H1 (cell line): ENCODE data around the gene RAB3D. TPM values are rescaled to one million over a fixed set of nuclear protein-coding genes. Genes with fewer than 3 reads are reported as not detected.

Experiments
- CTCF ChIA-PET: fragments of 300-600 bp; sonication (Branson Sonifier 250); formaldehyde crosslinking; loops from one replicate; lab custom pipeline; 2021; ENCODE audit not compliant: partially characterized antibody; lab: Charles Lee
- POLR2A ChIA-PET: fragments of 300-600 bp; sonication (Branson Sonifier 250); formaldehyde crosslinking; loops from one replicate; lab custom pipeline; 2021; ENCODE audit warnings: inconsistent platforms; ENCODE audit not compliant: partially characterized antibody; lab: Charles Lee
- DNase-seq, 2 experiments: peaks; one replicate each; pipeline versions ENCODE4 v3.0.0 to v3.0.0-alpha.2; 2010 to 2022; ENCODE audit warnings: low spot score in 2 of 2, low read depth in 1 of 2, mixed read lengths in 1 of 2
- FAIRE-seq: peaks from 2 replicates; lab custom pipeline; 2011; peaks lifted over from hg19 to GRCh38; lab: Jason Lieb, UNC
- H2AFZ ChIP-seq: 2 replicates; pipeline ENCODE4 v1.8.1; 2012; ENCODE audit warnings: low read length, inconsistent platforms
- H2AK5ac ChIP-seq: 2 replicates; pipeline ENCODE4 v1.6.1; 2013; ENCODE audit warnings: low read depth, low read length
- H2BK120ac ChIP-seq: replicated peaks from 2 replicates; pipeline ENCODE3; 2013; ENCODE audit warnings: low read depth, low read length, inconsistent platforms
- H2BK12ac ChIP-seq: 2 replicates; pipeline ENCODE4 v1.6.1; 2013; ENCODE audit warnings: low read depth, low read length
- H2BK15ac ChIP-seq: 2 replicates; pipeline ENCODE4 v1.6.1; 2013; ENCODE audit warnings: low read length
- H2BK20ac ChIP-seq: 2 replicates; pipeline ENCODE4 v1.6.1; 2013; ENCODE audit warnings: low read length
- H2BK5ac ChIP-seq: 2 replicates; pipeline ENCODE4 v1.6.1; 2013; ENCODE audit warnings: low read depth, low read length
- H3K14ac ChIP-seq: 2 replicates; pipeline ENCODE4 v1.6.1; 2013; ENCODE audit warnings: inconsistent platforms; ENCODE audit not compliant: insufficient read length
- H3K18ac ChIP-seq: 2 replicates; pipeline ENCODE4 v1.6.1; 2013; ENCODE audit warnings: low read length; ENCODE audit errors: extremely low read depth
- H3K23ac ChIP-seq: 2 replicates; pipeline ENCODE4 v1.6.1; 2013; ENCODE audit warnings: inconsistent platforms; ENCODE audit not compliant: insufficient read length
- H3K23me2 ChIP-seq: 2 replicates; pipeline ENCODE4 v1.6.1; 2013; ENCODE audit warnings: low read depth, low read length
- H3K27ac ChIP-seq: 2 replicates; pipeline ENCODE4 v1.6.1; 2011; ENCODE audit warnings: low read depth, low read length, inconsistent platforms
- H3K27me3 ChIP-seq, 4 experiments: replicated peaks in 1 of 4; 1 replicate in 1 of 4; 2 replicates in 3 of 4; pipeline versions ENCODE4 v1.6.1 to v1.8.1; 2011 to 2013; ENCODE audit warnings: low read length in 3 of 4, mild to moderate bottlenecking in 3 of 4, inconsistent platforms in 2 of 4, mixed read lengths in 2 of 4, moderate library complexity in 1 of 4; ENCODE audit not compliant: control insufficient read depth in 3 of 4, insufficient read depth in 3 of 4; ENCODE audit errors: extremely low read depth in 1 of 4
- H3K36me3 ChIP-seq, 4 experiments: 2 replicates each; pipeline versions ENCODE4 v1.6.1 to v1.8.1; 2011 to 2013; ENCODE audit warnings: mild to moderate bottlenecking in 4 of 4, low read length in 3 of 4, moderate library complexity in 2 of 4, control low read depth in 1 of 4, inconsistent platforms in 1 of 4; ENCODE audit not compliant: insufficient read depth in 4 of 4, control insufficient read depth in 2 of 4
- H3K4ac ChIP-seq: replicated peaks from 2 replicates; pipeline ENCODE3; 2013; ENCODE audit warnings: low read length, low read depth, mixed read lengths, inconsistent platforms; ENCODE audit not compliant: insufficient read length
- H3K4me1 ChIP-seq, 4 experiments: replicated peaks in 1 of 4; 1 replicate in 1 of 4; 2 replicates in 3 of 4; pipeline versions ENCODE4 v1.6.1 to v1.8.1; 2011 to 2013; ENCODE audit warnings: low read length in 3 of 4, inconsistent platforms in 2 of 4, mixed read lengths in 1 of 4; ENCODE audit not compliant: insufficient read depth in 4 of 4, control insufficient read depth in 3 of 4
- H3K4me2 ChIP-seq, 2 experiments: 2 replicates each; pipeline versions ENCODE4 v1.6.1 to v1.8.1; 2011 to 2013; ENCODE audit warnings: low read depth in 2 of 2, low read length in 2 of 2, control low read depth in 1 of 2, inconsistent platforms in 1 of 2, mild to moderate bottlenecking in 1 of 2; ENCODE audit not compliant: insufficient read depth in 1 of 2
- H3K4me3 ChIP-seq, 4 experiments: fragments of 200-600, 300-600 bp in 1 of 4; sonication (generic), shearing (Covaris generic), sonication (Bioruptor Twin) in 1 of 4; 2 replicates each; pipeline versions ENCODE4 v1.5.1 to v1.8.1; 2011 to 2016; ENCODE audit warnings: low read length in 4 of 4, low read depth in 3 of 4, control low read depth in 2 of 4, inconsistent platforms in 2 of 4, mild to moderate bottlenecking in 2 of 4, mixed read lengths in 1 of 4, moderate library complexity in 1 of 4; ENCODE audit not compliant: insufficient read depth in 2 of 4; ENCODE audit errors: extremely low read depth in 1 of 4
- H3K56ac ChIP-seq: replicated peaks from 2 replicates; pipeline ENCODE3; 2013; ENCODE audit warnings: low read depth, mild to moderate bottlenecking, mixed read lengths, low read length, inconsistent platforms; ENCODE audit not compliant: insufficient read length
- H3K79me1 ChIP-seq: 2 replicates; pipeline ENCODE4 v1.6.1; 2013; ENCODE audit warnings: low read depth, low read length, control low read depth
- H3K79me2 ChIP-seq, 2 experiments: 2 replicates each; pipeline versions ENCODE4 v1.6.1 to v1.8.1; 2012 to 2013; ENCODE audit warnings: low read length in 2 of 2, mild to moderate bottlenecking in 2 of 2, inconsistent platforms in 1 of 2; ENCODE audit not compliant: insufficient read depth in 2 of 2, control insufficient read depth in 1 of 2
- H3K9ac ChIP-seq, 4 experiments: replicated peaks in 1 of 4; 1 replicate in 1 of 4; 2 replicates in 3 of 4; pipeline versions ENCODE4 v1.6.1 to v1.8.1; 2011 to 2013; ENCODE audit warnings: low read depth in 3 of 4, low read length in 3 of 4, control low read depth in 2 of 4, mild to moderate bottlenecking in 2 of 4, moderate library complexity in 2 of 4, inconsistent platforms in 1 of 4; ENCODE audit errors: extremely low read depth in 1 of 4
- H3K9me3 ChIP-seq, 2 experiments: 2 replicates each; pipeline versions ENCODE4 v1.6.1 to v1.8.1; 2012 to 2013; ENCODE audit warnings: mild to moderate bottlenecking in 2 of 2, moderate library complexity in 2 of 2, control low read depth in 1 of 2, inconsistent platforms in 1 of 2, low read depth in 1 of 2, low read length in 1 of 2, mixed read lengths in 1 of 2; ENCODE audit not compliant: insufficient read depth in 2 of 2
- H4K20me1 ChIP-seq, 2 experiments: replicated peaks in 1 of 2; 2 replicates each; pipeline versions ENCODE3 to v1.8.1; 2011 to 2013; ENCODE audit warnings: inconsistent platforms in 2 of 2, low read length in 2 of 2, mild to moderate bottlenecking in 1 of 2; ENCODE audit not compliant: insufficient read depth in 2 of 2, control insufficient read depth in 1 of 2
- H4K5ac ChIP-seq: 2 replicates; pipeline ENCODE4 v1.6.1; 2013; ENCODE audit warnings: low read length, low read depth, mixed read lengths, inconsistent platforms; ENCODE audit not compliant: insufficient read length
- H4K8ac ChIP-seq: 2 replicates; pipeline ENCODE4 v1.8.0; 2013; ENCODE audit warnings: mild to moderate bottlenecking, moderate library complexity, low read length, inconsistent platforms; ENCODE audit not compliant: insufficient read depth; ENCODE audit errors: extremely low read depth
- H4K91ac ChIP-seq: replicated peaks from 2 replicates; pipeline ENCODE3; 2013; ENCODE audit warnings: low read length, mixed read lengths, inconsistent platforms; ENCODE audit not compliant: insufficient read length
- CHD2 ChIP-seq: IDR thresholded peaks from 2 replicates; pipeline ENCODE4 v1.6.1; 2012; ENCODE audit warnings: low read length, improper control_type of control experiment
- TAF1 ChIP-seq: IDR thresholded peaks from 2 replicates; pipeline ENCODE4 v1.6.1; 2011; ENCODE audit warnings: mild to moderate bottlenecking, low read depth, low read length
- WGBS, 2 experiments: shearing (Covaris generic) in 1 of 2; methylation state at CpG; one replicate each; pipeline versions ENCODE4 v1.1.6 to v1.1.7; 2013 to 2015; ENCODE audit warnings: low lambda C conversion rate in 2 of 2, mixed read lengths in 2 of 2, inconsistent platforms in 1 of 2, low coverage in 1 of 2, missing lambda C conversion rate in 1 of 2; ENCODE audit not compliant: insufficient replicate concordance in 2 of 2, insufficient coverage in 1 of 2, insufficient read length in 1 of 2; ENCODE audit errors: extremely low coverage in 1 of 2, missing lambda C conversion rate in 1 of 2; 5-methylcytosine and 5-hydroxymethylcytosine counted together
- polyA plus RNA-seq, 7 experiments: library from polyadenylated mRNA; depleted of rRNA in 3 of 7; stranded (reverse) in 5 of 7; unstranded in 2 of 7; fragments of >200 nt in 5 of 7; fragments of 200-250 nt in 2 of 7; gene quantifications; 1 replicate in 5 of 7; 2 replicates in 1 of 7; 4 replicates in 1 of 7; pipeline versions ENCODE4 v1.2.1 to v1.2.3, GENCODE V29; 2011 to 2013; ENCODE audit warnings: missing spikeins in 2 of 7, mixed read lengths in 2 of 7
- total RNA-seq: library from RNA; stranded (reverse); fragmentation: NEBNext Ultra II Directional; extraction: Animal tissue kit (Norgen Biotek cat#: 25700); gene quantifications from 2 replicates; pipeline ENCODE4 v1.2.1, GENCODE V29; 2021
- TF ChIP-seq, protein P1 (sequence below): IDR thresholded peaks from 2 replicates; pipeline ENCODE4 v1.6.1; 2011; ENCODE audit warnings: low read length, improper control_type of control experiment

The RAB3D gene
- total and polyA plus RNA-seq, 2 of the 8 experiments (the other 6 are each of a cell fraction or from before 2014, with no cell fraction given): 17.8 to 23.8 TPM

DNA sequence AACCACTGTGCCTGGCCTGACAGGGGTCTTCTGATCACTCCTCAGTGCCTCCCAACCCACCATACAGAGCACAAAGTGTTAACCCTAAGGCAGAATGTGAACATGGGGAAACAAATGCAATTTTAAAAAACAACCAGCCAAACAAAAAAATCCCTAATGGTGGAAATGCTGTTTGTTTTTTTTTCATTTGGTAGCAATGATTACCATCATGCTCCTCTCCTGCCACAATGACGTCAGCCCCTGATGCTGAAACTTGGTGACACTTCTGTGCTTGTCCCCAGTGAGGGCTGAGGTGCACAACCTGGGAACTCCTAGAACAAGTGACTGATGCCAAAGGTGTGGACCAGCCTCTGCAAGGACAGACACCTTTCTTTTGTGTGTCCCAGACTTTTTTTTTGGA is 47.5 kb downstream of the RAB3D start:
- Histone ChIP-seq H4K20me1 (no peaks in the 10 kb centered on the region), H4K5ac (no peak overlapping the region), H3K4me3 (no peak overlapping the region), H3K4me1 (peaks cover 0 to 6% (median 2%) of the 10 kb centered on the region in 4 experiments; a peak in 4 of 7 replicates), H4K8ac (no peak overlapping the region), H2BK15ac (no peak overlapping the region), H3K18ac (no peak overlapping the region), H3K79me1 (no peaks in the 10 kb centered on the region), H3K27ac (no peak overlapping the region), H3K4ac (no peak overlapping the region), H3K79me2 (no peaks in the 10 kb centered on the region), H4K91ac (no peak overlapping the region), H3K4me2 (no peak overlapping the region), H2BK12ac (no peak overlapping the region), H2AK5ac (no peak overlapping the region), H3K23ac (no peak overlapping the region), H2BK120ac (no peak overlapping the region), H2AFZ (no peak overlapping the region), H3K14ac (no peak overlapping the region), H3K56ac (no peak overlapping the region), H2BK5ac (no peak overlapping the region), H2BK20ac (no peak overlapping the region), H3K9me3 (no peaks in the 10 kb centered on the region), H3K36me3 (no peaks in the 10 kb centered on the region), H3K27me3 (no peaks in the 10 kb centered on the region; a peak in 2 of 7 replicates), H3K9ac (no peak overlapping the region), H3K23me2 (no peaks in the 10 kb centered on the region; the same call in 1 of the 2 replicates)
- ChIA-PET POLR2A (no interaction called here), CTCF (interaction anchor here (0.9 to 1.9 kb wide), 7 partner anchors 10 to 138 kb away, joined by 3 to 6 read pairs (median 3); partner anchors contain the start of gene SWSAP1)
- 95% methylated on average over 1 of the region's 1 CpG; no CpG with 5 or more reads in 1 of the 2 experiments for WGBS, 2 experiments
- DNase-seq (no peak), FAIRE-seq (no peak)
- TF ChIP-seq CHD2: no peak
- TF ChIP-seq, protein P1, sequence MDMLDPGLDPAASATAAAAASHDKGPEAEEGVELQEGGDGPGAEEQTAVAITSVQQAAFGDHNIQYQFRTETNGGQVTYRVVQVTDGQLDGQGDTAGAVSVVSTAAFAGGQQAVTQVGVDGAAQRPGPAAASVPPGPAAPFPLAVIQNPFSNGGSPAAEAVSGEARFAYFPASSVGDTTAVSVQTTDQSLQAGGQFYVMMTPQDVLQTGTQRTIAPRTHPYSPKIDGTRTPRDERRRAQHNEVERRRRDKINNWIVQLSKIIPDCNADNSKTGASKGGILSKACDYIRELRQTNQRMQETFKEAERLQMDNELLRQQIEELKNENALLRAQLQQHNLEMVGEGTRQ: no peak
- no peak for TF ChIP-seq TAF1
